ENCODE data around the gene CDK13. TPM values are rescaled to one million over a fixed set of nuclear protein-coding genes. Genes with fewer than 3 reads are reported as not detected.
"Not testable (repeated sequence)": the region's sequence is repeated elsewhere in the genome, so short reads cannot be mapped to it uniquely, and the experiment has no call there.

CDK13 gene
- total RNA-seq, 2 donors from 2014 or later: 56.7 to 91.6 TPM

DNA sequence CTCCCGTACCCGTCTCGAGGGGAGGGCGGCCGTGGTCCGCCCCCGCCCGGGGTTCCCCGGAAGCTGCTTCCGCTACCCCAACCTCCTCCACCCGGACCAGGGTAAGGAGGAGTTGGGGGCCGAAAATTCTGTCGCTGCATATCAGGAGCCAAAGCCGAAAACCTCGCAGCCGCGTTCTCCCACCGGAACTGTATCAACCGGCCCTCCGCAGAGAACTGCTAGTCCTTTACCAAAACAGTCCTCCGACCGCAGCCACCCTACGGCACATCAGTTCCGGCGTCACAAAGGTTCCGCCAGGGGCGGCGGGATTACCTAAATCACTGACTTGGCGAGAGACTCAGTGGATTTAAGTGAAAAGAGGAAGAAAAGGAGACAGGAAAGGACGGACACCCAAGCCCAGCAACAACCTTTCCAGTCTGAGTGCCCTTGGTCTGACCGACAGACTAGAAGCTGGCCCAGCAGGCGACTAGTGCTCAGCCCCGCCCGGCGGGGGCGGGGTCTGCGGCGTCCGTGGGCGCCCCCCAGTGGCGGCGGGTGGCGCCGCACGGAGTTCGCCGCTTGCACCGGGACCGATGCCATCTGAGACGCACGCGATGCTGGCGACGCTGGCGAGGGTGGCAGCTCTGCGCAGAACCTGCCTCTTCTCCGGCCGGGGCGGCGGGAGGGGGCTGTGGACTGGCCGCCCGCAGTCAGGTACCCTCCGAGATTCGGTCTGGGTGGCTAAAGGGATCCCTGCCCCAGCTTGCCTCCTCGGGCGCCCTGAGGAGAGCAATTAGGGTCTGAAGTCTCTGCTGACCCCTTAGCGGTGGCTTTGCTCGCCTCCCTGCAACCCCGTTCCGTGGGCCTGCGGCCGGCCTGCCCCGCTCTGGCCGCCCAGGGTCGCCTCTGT lies 184.6 kb downstream of the CDK13 start, which contains the start of the genes MPLKIP and SUGCT:
Gene MPLKIP, minus strand, starts transcription at position 195 of the 889 bp plus-strand sequence. Its CDS starts 55 bp downstream, at position 140.
Gene SUGCT, plus strand, starts transcription at position 578 of the 889 bp plus-strand sequence.
- peak; percentile 82 for TF ChIP-seq POLR2AphosphoS5 (IDR thresholded peaks at IDR 0.05)
- TF ChIP-seq POLR2A (IDR thresholded peaks at IDR 0.05): peak; percentile 11
- TF ChIP-seq, protein P1, sequence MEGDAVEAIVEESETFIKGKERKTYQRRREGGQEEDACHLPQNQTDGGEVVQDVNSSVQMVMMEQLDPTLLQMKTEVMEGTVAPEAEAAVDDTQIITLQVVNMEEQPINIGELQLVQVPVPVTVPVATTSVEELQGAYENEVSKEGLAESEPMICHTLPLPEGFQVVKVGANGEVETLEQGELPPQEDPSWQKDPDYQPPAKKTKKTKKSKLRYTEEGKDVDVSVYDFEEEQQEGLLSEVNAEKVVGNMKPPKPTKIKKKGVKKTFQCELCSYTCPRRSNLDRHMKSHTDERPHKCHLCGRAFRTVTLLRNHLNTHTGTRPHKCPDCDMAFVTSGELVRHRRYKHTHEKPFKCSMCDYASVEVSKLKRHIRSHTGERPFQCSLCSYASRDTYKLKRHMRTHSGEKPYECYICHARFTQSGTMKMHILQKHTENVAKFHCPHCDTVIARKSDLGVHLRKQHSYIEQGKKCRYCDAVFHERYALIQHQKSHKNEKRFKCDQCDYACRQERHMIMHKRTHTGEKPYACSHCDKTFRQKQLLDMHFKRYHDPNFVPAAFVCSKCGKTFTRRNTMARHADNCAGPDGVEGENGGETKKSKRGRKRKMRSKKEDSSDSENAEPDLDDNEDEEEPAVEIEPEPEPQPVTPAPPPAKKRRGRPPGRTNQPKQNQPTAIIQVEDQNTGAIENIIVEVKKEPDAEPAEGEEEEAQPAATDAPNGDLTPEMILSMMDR (IDR thresholded peaks at IDR 0.05): peak; percentile 95 to 97 (median 96)
- under 1% methylated on average over 64 of the region's 75 CpGs for WGBS
- Histone ChIP-seq H3K4me3 (peak within 1 kb of the TSS; percentile 65 to 81), H3K27me3 (replicated peaks; ENCODE audit: insufficient read depth) (no peaks in the 10 kb centered on the region), H3K9me3 (no peaks in the 10 kb centered on the region), H3K27ac (peak within 1 kb of the TSS; percentile 88 to 94), H3K4me1 (replicated peaks) (peaks cover 10% of the 10 kb centered on the region), H3K36me3 (no peaks in the 10 kb centered on the region)
- intact Hi-C loops (cut with DNase I): loop anchor here (2.0 kb wide), 1 partner anchor 186 kb away; no protein-coding TSS in a partner anchor
- peak; percentile 76 for DNase-seq (ENCODE audit: low spot score)

DNA sequence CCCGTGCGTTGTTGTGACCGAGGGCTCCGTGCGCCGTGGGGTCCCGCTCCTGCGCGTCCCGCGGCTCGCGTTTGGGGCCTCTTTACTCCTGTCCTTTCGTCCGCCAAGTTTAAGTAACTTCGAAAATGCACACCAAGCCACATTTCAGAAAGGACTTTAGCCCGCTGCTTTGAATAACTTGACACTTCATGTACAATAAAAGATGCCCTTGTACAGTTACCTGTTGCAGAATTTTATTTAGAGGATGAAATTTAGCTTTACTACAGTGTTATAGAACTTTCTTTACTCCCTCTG lies 185.2 kb downstream of the CDK13 start:
- no peak for TF ChIP-seq POLR2A (IDR thresholded peaks at IDR 0.05)
- TF ChIP-seq POLR2AphosphoS5 (IDR thresholded peaks at IDR 0.05): no peak
- TF ChIP-seq, protein P1 (IDR thresholded peaks at IDR 0.05): no peak
- H3K4me1 ChIP-seq (replicated peaks): peaks cover 10% of the 10 kb centered on the region
- whole genome bisulfite sequencing: under 1% methylated on average over 17 of the region's 17 CpGs
- H3K27ac ChIP-seq: peak overlapping the region; percentile 88 to 94
- no peak for DNase-seq (ENCODE audit: low spot score)
- H3K27me3 ChIP-seq (replicated peaks; ENCODE audit: insufficient read depth): no peaks in the 10 kb centered on the region
- H3K9me3 ChIP-seq: no peaks in the 10 kb centered on the region
- peak overlapping the region; percentile 65 to 81 for H3K4me3 ChIP-seq
- H3K36me3 ChIP-seq: no peaks in the 10 kb centered on the region
- intact Hi-C loops (cut with DNase I): loop anchor here (2.0 kb wide), 1 partner anchor 186 kb away; no protein-coding TSS in a partner anchor

DNA sequence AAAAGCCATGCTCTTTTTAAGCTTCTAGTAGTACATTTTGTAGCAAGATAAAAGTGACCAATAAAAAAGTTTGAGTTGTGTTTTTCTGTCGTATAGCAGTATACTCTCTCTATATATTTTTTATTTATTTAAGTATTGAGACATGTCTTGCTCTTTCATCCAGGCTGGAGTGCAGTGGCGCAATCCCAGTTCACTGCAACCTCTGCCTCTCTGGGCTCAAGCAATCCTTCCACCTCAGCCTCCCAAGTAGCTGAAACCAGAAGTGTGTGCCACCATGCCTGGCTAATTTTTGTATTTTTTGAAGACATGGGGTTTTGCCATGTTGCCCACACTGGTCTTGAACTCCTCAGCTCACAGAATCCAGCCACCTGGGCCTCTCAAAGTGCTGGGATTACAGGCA lies 187.5 kb downstream of the CDK13 start:
- Histone ChIP-seq H3K27me3 (replicated peaks; ENCODE audit: insufficient read depth) (no peaks in the 10 kb centered on the region), H3K27ac (no peak overlapping the region), H3K4me1 (replicated peaks) (peaks cover 9% of the 10 kb centered on the region), H3K36me3 (no peaks in the 10 kb centered on the region), H3K9me3 (no peaks in the 10 kb centered on the region), H3K4me3 (no peak overlapping the region)
- TF ChIP-seq, protein P1 (IDR thresholded peaks at IDR 0.05): no peak
- no peak for TF ChIP-seq POLR2A (IDR thresholded peaks at IDR 0.05)
- no peak for TF ChIP-seq POLR2AphosphoS5 (IDR thresholded peaks at IDR 0.05)
- 84% methylated on average over 2 of the region's 2 CpGs for WGBS
- intact Hi-C loops (cut with DNase I): no loop called here
- no peak for DNase-seq (ENCODE audit: low spot score)

DNA sequence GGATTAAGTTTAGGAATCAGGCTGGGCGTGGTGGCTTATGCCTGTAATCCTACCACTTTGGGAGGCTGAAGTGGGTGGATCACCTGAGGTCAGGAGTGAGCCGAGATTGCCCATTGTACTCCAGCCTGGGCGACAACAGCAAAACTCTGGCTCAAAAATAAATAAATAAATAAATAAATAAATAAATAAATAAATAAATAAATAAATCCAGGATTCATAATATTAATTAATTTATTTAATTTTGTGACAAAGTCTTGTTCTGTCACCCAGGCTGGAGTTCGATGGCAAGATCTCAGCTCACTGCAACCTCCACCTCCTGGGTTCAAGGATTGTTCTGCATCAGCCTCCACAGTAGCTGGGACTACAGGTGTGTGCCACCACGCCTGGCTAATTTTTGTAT lies 188.9 kb downstream of the CDK13 start:
- 94% methylated on average over 5 of the region's 5 CpGs for WGBS
- no peak overlapping the region for H3K27ac ChIP-seq
- DNase-seq (ENCODE audit: low spot score): no peak
- H3K9me3 ChIP-seq: no peaks in the 10 kb centered on the region
- no peaks in the 10 kb centered on the region for H3K4me1 ChIP-seq (replicated peaks)
- intact Hi-C loops (cut with DNase I): no loop called here
- no peak for TF ChIP-seq POLR2A (IDR thresholded peaks at IDR 0.05)
- TF ChIP-seq, protein P1 (IDR thresholded peaks at IDR 0.05): no peak
- TF ChIP-seq POLR2AphosphoS5 (IDR thresholded peaks at IDR 0.05): no peak
- no peaks in the 10 kb centered on the region for H3K36me3 ChIP-seq
- H3K4me3 ChIP-seq: no peak overlapping the region
- no peaks in the 10 kb centered on the region for H3K27me3 ChIP-seq (replicated peaks; ENCODE audit: insufficient read depth)

DNA sequence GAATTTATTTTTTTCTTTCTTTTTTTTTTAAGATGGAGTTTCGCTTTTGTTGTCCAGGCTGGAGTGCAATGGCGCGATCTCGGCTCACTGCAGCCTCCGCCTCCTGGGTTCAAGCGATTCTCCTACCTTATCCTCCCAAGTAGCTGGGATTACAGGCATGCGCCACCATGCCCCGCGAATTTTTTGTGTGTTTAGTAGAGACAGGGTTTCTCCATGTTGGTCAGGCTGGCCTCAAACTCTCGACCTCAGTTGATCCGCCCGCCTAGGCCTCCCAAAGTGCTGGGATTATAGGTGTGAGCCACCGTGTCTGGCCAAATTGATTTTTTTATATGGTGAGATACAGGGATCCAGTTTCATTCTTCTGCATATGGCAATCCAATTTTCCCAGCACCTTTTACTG lies 189.8 kb downstream of the CDK13 start:
- H3K27me3 ChIP-seq (replicated peaks; ENCODE audit: insufficient read depth); H3K36me3 ChIP-seq; H3K4me1 ChIP-seq (replicated peaks); H3K4me3 ChIP-seq; DNase-seq (ENCODE audit: low spot score); intact Hi-C loops (cut with DNase I); H3K9me3 ChIP-seq; H3K27ac ChIP-seq: not testable (repeated sequence)
- 96% methylated on average over 13 of the region's 13 CpGs for WGBS

DNA sequence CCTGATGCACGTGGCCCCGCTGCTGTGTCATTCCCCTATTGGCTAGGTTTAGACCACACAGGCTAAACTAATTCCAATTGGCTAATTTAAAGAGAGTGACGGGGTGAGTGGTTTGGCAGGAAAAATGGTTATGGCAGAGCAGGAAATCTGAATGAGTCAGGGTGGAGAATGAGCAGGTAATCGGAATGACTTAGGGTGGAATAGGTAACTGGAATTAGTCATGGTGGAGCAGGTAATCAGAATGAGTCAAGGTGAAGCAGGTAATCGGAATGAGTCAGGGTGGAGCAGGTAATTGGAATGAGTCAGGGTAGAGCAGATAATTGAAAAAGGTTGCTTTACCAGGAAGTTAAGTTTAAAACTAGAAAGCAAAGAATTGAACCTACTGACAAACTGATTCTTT lies 191.9 kb downstream of the CDK13 start:
- H3K4me3 ChIP-seq; H3K4me1 ChIP-seq (replicated peaks); H3K27ac ChIP-seq; DNase-seq (ENCODE audit: low spot score); intact Hi-C loops (cut with DNase I); H3K36me3 ChIP-seq; H3K27me3 ChIP-seq (replicated peaks; ENCODE audit: insufficient read depth); H3K9me3 ChIP-seq: not testable (repeated sequence)
- WGBS: 90% methylated on average over 5 of the region's 5 CpGs

DNA sequence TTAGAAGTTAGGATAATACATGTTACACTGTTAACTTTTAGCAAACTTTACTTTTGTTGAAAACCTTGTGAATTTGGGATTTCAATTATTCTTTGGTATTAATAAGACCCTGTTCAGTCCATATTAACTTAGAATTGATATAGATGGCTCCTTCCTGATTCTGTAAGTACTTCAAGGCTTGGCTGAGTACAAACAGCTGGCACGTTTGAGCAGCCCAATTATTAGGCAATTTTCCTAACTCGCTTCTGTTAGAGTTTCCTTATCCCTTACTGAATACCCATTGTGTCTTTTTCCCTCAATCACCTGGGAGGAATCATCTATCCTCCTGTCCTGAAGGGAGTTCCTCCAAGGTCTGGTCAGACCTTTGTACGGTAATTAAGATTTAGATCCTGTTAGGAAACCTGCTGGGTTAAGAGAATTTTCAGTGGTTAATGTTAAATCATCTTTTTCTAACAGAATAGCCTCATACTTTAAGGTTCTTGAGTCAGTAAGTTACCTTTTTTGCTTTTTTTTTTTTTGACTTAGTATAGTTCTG lies 195.6 kb downstream of the CDK13 start:
- WGBS: 73% methylated on average over 3 of the region's 3 CpGs
- H3K4me1 ChIP-seq (replicated peaks); DNase-seq (ENCODE audit: low spot score); H3K36me3 ChIP-seq; H3K4me3 ChIP-seq; H3K27me3 ChIP-seq (replicated peaks; ENCODE audit: insufficient read depth); H3K27ac ChIP-seq; H3K9me3 ChIP-seq; intact Hi-C loops (cut with DNase I): not testable (repeated sequence)
